Activated T-helper 1 cell treated with anti-CD3 and anti-CD28 coated beads, Interleukin-2, amount 50 U/mL, for 16 hours (primary cell): ENCODE measurements around the gene CCSER1.
"Not testable (repeated sequence)": the region's sequence is repeated elsewhere in the genome, so short reads cannot be mapped to it uniquely, and the experiment has no call there.

Experiments
- DNase-seq, 2 donors: peaks; one replicate each; pipeline ENCODE4 v3.0.0-alpha.2; 2020; ENCODE audit warnings: low read depth in 1 of 2, low spot score in 1 of 2

The CCSER1 gene

GRCh38 chr4:90643156-90643555 is 516.0 kb downstream of the CCSER1 start:
- no peak for DNase-seq

GRCh38 chr4:90648311-90648710 is 521.1 kb downstream of the CCSER1 start:
- DNase-seq, result no peak

- no peak for DNase-seq
Observed at GRCh38 chr4:90648791-90649190, 521.6 kb downstream of the CCSER1 start.

GRCh38 chr4:90660672-90661071 is 533.5 kb downstream of the CCSER1 start:
- no peak for DNase-seq

- no peak for DNase-seq
Observed at GRCh38 chr4:90670183-90670582, 543.0 kb downstream of the CCSER1 start.

- DNase-seq, result no peak
Observed at GRCh38 chr4:90689739-90690138, 562.5 kb downstream of the CCSER1 start.

- no peak for DNase-seq
Observed at GRCh38 chr4:90695411-90695810, 568.2 kb downstream of the CCSER1 start.

- not testable (repeated sequence) for DNase-seq
Observed at GRCh38 chr4:90705501-90705900, 578.3 kb downstream of the CCSER1 start.

GRCh38 chr4:90715242-90715641 is 588.0 kb downstream of the CCSER1 start:
- DNase-seq, result no peak

- DNase-seq, result no peak
Observed at GRCh38 chr4:90718931-90719330, 591.7 kb downstream of the CCSER1 start.

GRCh38 chr4:90727938-90728337 is 600.7 kb downstream of the CCSER1 start:
- no peak for DNase-seq

GRCh38 chr4:90730752-90731151 is 603.6 kb downstream of the CCSER1 start:
- DNase-seq, result no peak

- no peak for DNase-seq
Observed at GRCh38 chr4:90733211-90733610, 606.0 kb downstream of the CCSER1 start.

- no peak for DNase-seq
Observed at GRCh38 chr4:90745176-90745575, 618.0 kb downstream of the CCSER1 start.

GRCh38 chr4:90753068-90753467 is 625.9 kb downstream of the CCSER1 start:
- no peak for DNase-seq

GRCh38 chr4:90757534-90758060 is 630.4 kb downstream of the CCSER1 start:
- DNase-seq, result no peak

- DNase-seq, result no peak
Observed at GRCh38 chr4:90760059-90760458, 632.9 kb downstream of the CCSER1 start.

GRCh38 chr4:90766837-90767236 is 639.6 kb downstream of the CCSER1 start:
- DNase-seq, result no peak

GRCh38 chr4:90769251-90769650 is 642.1 kb downstream of the CCSER1 start:
- DNase-seq, result no peak

GRCh38 chr4:90780193-90780592 is 653.0 kb downstream of the CCSER1 start:
- DNase-seq, result no peak

- DNase-seq, result no peak
Observed at GRCh38 chr4:90786602-90787001, 659.4 kb downstream of the CCSER1 start.

GRCh38 chr4:90792696-90793095 is 665.5 kb downstream of the CCSER1 start:
- no peak for DNase-seq

- DNase-seq, result no peak
Observed at GRCh38 chr4:90798948-90799347, 671.8 kb downstream of the CCSER1 start.

GRCh38 chr4:90799895-90800294 is 672.7 kb downstream of the CCSER1 start:
- DNase-seq, result no peak
